ENCODE results near the gene ALDH7A1.

ALDH7A1 gene

GRCh38 chr5:126488443-126489065 is 106.5 kb downstream of the ALDH7A1 start:
- Histone ChIP-seq H3K36me3 (no peaks in the 10 kb centered on the region), H3K27ac (peak overlapping the region; percentile 94), H3K4me3 (ENCODE audit: low read depth, low read length) (peak overlapping the region; percentile 21), H3K27me3 (ENCODE audit: insufficient read depth, low read depth, severe bottlenecking) (no peaks in the 10 kb centered on the region), H3K9me3 (ENCODE audit: severe bottlenecking) (no peaks in the 10 kb centered on the region)
- peak; percentile 54 for DNase-seq
- no peak for TF ChIP-seq CTCF (IDR thresholded peaks at IDR 0.05; ENCODE audit: low read depth, low read length)

- Histone ChIP-seq H3K27ac (peak overlapping the region; percentile 94), H3K9me3 (ENCODE audit: severe bottlenecking) (no peaks in the 10 kb centered on the region), H3K4me3 (ENCODE audit: low read depth, low read length) (no peak overlapping the region), H3K36me3 (no peaks in the 10 kb centered on the region), H3K27me3 (ENCODE audit: insufficient read depth, low read depth, severe bottlenecking) (no peaks in the 10 kb centered on the region)
- TF ChIP-seq CTCF (IDR thresholded peaks at IDR 0.05; ENCODE audit: low read depth, low read length), result no peak
- no peak for DNase-seq
Measured at GRCh38 chr5:126487596-126487995, 107.4 kb downstream of the ALDH7A1 start.

GRCh38 chr5:126486332-126486731 is 108.7 kb downstream of the ALDH7A1 start:
- no peaks in the 10 kb centered on the region for H3K27me3 ChIP-seq (ENCODE audit: insufficient read depth, low read depth, severe bottlenecking)
- H3K36me3 ChIP-seq, result no peaks in the 10 kb centered on the region
- no peaks in the 10 kb centered on the region for H3K9me3 ChIP-seq (ENCODE audit: severe bottlenecking)
- H3K4me3 ChIP-seq (ENCODE audit: low read depth, low read length), result no peak overlapping the region
- TF ChIP-seq CTCF (IDR thresholded peaks at IDR 0.05; ENCODE audit: low read depth, low read length), result no peak
- H3K27ac ChIP-seq, result peak overlapping the region; percentile 94
- no peak for DNase-seq

- no peaks in the 10 kb centered on the region for H3K36me3 ChIP-seq
- H3K27ac ChIP-seq, result no peak overlapping the region
- no peaks in the 10 kb centered on the region for H3K27me3 ChIP-seq (ENCODE audit: insufficient read depth, low read depth, severe bottlenecking)
- no peak for DNase-seq
- H3K9me3 ChIP-seq (ENCODE audit: severe bottlenecking), result no peaks in the 10 kb centered on the region
- no peak overlapping the region for H3K4me3 ChIP-seq (ENCODE audit: low read depth, low read length)
- no peak for TF ChIP-seq CTCF (IDR thresholded peaks at IDR 0.05; ENCODE audit: low read depth, low read length)
Measured at GRCh38 chr5:126484253-126484652, 110.8 kb downstream of the ALDH7A1 start.

- Histone ChIP-seq H3K4me3 (ENCODE audit: low read depth, low read length) (no peak overlapping the region), H3K9me3 (ENCODE audit: severe bottlenecking) (no peaks in the 10 kb centered on the region), H3K27me3 (ENCODE audit: insufficient read depth, low read depth, severe bottlenecking) (no peaks in the 10 kb centered on the region), H3K36me3 (no peaks in the 10 kb centered on the region), H3K27ac (peak overlapping the region; percentile 69)
- TF ChIP-seq CTCF (IDR thresholded peaks at IDR 0.05; ENCODE audit: low read depth, low read length), result no peak
- DNase-seq, result no peak
Measured at GRCh38 chr5:126483156-126483555, 111.9 kb downstream of the ALDH7A1 start.

- no peaks in the 10 kb centered on the region for H3K27me3 ChIP-seq (ENCODE audit: insufficient read depth, low read depth, severe bottlenecking)
- H3K36me3 ChIP-seq, result no peaks in the 10 kb centered on the region
Measured at GRCh38 chr5:126482591-126482990, 112.4 kb downstream of the ALDH7A1 start.

More at GRCh38 chr5:126482591-126482990, 112.4 kb downstream of the ALDH7A1 start:
- peak overlapping the region; percentile 69 for H3K27ac ChIP-seq
- no peak for TF ChIP-seq CTCF (IDR thresholded peaks at IDR 0.05; ENCODE audit: low read depth, low read length)
- no peak overlapping the region for H3K4me3 ChIP-seq (ENCODE audit: low read depth, low read length)
- DNase-seq, result no peak
- H3K9me3 ChIP-seq (ENCODE audit: severe bottlenecking), result no peaks in the 10 kb centered on the region
